Islet precursor cell (in vitro differentiated cells): Measurements from ENCODE around the gene ARPC5L.
"Not testable (repeated sequence)": the region's sequence is repeated elsewhere in the genome, so short reads cannot be mapped to it uniquely, and the experiment has no call there.

Source experiments
- DNase-seq: peaks from one replicate; pipeline ENCODE4 v3.0.0-alpha.2; 2018

The ARPC5L gene

DNA sequence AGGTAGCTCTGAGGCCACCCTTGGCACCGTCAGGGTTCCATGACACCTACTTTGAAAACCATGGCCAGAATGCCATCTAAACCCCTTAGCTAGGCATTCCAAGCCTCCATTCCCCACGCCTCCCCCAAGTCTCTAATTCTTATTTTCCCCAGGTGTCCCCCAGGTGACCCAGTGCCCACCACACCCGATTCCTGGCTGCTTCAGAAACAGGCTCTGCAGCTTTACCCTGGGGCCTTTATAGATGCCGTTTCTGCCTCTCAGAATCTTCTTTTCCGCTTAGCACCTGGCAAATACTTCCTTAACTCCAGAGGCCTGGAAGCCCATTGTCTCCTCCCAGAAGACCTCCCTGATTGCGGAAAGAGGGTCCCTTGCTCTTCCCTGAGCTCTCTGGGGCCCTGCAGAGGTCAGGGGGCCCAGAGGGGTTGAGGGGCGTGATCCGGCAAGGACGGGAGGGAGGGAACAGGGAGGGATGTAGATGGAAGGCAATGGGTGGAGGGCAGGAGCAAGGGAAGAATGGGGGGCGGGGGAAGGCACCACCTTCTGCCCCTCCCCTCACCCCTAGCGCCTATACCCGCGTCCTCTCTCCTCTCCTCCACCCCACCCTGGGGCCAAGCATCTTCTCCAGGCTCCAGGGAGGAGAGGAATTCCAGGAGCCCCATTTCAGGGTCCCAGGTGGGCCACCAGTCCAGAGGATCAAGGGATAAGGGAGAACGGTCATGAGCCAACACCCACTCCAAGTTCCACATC lies 20.7 kb upstream of the ARPC5L start:
- DNase-seq: no peak

DNA sequence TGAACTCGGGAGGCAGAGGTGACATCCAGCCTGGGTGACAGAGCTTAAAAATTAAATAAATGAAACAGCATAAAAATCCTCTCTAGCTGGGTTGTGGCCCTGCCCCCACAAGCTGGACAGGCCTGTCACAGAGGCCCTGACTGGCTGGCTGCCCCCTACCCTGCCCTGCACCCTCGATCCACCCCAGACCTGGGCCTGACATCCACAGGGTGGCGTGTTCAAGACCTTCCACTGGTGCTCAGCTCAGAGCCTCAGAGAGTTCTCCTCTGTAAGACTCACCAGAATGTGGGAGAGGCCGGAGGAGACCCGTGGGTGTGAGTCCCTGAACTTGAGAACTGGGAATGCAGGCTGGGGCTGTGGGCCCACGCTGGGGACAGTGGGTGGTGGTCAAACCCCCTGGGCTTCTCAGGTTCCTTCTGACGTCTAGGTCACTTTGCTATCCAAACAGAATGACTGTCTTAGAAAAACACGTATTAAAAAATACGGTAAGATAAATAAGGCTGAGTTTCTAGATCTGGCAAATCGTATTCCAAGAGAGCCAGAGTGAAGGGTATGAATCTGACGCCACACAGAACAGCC lies 18.4 kb upstream of the ARPC5L start:
- DNase-seq: no peak

DNA sequence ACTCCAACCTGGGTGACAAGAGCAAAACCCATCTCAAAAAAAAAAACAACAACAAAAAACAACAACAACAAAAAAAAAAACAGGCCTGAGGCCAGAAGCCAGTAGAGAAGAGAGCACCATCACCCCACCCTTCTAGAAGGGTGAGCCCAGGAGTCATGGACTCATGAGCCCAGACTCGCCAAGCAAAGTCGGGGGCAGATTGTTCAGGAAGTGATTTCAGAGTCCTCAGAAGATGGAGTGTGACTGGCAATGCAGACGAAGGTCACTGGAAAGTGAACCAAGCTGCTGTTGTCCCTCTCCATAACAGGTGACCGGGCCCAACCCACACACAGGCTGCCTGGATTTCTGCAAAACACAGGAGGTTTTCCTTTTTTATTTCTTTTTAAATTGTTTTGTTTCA lies 17.6 kb upstream of the ARPC5L start:
- no peak for DNase-seq

DNA sequence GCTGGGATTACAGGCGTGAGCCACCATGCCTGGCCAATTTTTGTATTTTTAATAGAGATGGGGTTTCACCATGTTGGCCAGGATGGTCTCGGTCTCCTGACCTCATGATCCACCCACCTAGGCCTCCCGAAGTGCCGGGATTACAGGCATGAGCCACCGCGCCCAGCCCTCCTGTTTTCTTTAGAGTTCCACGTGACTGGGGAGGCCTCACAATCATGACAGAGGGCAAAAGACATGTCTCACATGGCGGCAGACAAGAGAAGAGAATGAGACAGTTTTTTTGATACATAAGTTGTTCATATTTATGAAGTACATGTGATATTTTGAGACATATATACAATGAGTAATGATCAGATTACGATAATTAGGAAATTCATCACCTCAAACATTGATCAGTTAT lies 15.5 kb upstream of the ARPC5L start:
- DNase-seq: not testable (repeated sequence)

DNA sequence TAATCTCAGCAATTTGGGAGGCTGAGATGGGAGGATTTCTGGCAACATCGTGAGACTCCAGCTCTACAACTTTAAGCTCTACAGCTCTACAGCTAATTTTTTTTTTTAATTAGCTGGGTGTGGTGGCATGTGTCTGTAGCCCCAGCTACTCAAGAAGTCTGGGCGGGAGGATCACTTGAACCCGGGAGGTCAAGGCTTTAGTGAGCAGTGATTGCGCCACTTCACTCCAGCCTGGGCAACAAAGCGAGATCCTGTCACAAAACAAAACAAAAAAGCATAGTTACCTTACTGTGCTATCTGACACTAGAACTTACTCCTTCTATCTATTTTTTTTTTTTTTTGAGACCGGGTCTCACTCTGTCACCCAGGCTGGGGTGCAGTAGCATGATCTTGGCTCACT lies 15.0 kb upstream of the ARPC5L start:
- no peak for DNase-seq

DNA sequence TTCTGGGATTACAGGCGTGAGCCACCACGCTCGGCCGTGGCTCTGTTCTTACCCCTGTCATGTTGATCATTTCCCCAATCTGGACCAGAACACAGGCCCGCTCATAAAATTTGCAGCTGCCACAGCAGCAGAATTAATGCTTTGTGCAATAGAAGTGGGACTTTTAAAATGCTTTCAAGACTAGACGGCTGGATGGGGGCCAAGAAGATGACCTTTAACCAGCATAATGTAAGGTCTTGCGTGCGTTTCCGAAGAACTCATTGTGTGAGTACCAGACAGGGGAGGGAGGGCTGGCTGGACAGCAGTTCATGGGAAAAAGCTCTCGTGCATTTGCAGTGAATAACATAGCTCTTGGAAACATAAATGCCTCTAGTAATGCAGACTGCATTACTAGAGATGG lies 12.1 kb upstream of the ARPC5L start:
- DNase-seq: peak; percentile 59

DNA sequence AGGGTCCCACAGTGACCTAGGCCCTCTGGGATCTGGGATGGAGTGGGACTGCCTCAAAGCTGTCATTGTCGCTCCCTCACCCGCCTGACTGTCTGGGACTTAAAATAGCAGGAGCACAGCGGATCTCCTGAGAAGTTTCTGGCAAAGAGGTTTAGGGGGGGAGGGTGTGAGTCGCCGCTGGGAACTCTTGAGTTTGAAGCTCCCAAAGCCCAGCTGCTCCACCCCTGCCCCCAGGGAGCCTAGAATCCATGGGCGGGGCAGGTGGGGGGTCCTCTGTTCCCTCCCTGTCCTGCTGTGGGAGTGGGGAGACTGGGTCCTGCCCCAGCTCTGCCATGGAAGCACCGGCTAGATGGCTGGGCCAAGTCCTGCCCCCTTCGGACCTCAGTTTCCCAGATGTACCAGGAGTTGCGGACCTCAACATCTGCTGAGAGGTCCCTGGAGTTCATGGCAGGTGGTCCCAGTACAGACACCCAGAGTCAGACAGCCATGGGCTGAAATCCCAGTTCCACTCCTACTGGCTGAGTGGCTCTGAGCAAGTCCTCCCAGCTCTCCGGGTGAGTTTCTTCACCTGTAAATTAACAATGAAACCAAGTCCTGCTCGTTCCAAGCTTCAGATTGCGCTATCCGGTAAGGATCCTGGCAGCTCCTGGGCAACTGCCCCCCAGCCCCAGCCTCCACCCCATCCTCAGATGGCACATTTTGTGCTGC lies 9.7 kb upstream of the ARPC5L start:
- no peak for DNase-seq

DNA sequence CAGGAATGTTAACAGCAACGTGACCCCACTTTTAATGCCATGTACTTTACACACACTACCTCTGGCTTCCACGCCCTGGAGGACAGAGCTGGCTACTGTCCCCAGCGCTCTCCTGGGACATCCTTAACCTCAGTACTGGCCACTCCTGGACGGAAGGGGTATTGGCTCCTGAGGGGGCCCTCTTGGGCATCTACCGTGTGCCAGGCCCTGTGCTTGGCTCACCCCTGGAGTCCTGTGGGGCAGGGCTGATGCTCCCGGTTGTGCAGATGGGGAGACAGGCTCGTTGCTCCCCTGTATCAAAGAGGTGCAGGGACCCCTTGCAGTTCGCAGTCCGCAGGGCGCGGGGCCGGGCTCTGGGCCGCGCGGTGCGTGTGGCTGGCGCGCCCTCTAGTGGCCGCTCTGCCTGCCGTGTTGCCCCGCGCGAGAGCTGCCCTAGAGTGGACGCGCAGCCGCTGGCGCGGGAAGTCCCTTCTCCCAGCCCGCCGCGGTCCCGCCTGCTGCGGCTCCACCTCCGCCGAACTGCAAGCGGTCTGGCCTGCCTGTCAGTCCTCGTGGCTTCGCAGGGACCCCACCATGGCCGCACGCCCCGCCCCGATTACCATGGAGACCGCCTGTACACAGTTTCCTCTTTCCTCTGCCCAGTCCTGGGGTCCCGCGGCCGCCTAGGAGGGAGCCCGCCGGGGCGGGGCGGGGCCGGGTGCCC lies 8.9 kb upstream of the ARPC5L start, which contains the start of gene WDR38:
WDR38 (plus strand) TSS at position 632 of the 703 bp plus-strand sequence. CDS start 72 bp downstream, outside the sequence.
- peak; percentile 91 for DNase-seq

DNA sequence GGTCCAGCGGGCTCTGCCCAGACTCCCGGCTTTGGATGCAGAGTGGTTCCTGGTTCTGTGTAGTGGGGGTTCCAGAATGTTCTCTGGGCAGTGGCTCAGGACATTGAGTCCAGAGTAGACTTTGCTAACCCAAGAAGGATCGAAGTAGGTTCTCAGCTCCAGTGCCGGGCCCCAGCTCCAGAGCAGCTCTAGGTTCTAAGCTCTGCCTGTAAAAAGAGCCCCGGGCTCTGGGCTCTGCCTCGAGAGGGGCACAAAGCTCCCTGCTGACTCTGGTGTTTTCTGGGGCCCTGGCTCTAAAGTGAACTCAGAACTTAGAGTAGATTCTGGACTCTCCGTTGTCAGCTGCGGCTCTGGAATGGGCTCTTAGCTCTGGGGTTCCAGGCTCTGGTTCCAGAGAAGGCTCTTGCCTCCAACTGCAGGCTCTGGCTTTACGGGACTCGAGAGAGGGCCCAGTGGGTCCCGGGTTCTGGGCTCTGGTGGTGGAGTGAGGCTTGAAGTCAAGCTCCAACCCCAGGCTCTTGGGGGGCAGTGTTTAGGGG lies 8.3 kb upstream of the ARPC5L start:
- DNase-seq: no peak

DNA sequence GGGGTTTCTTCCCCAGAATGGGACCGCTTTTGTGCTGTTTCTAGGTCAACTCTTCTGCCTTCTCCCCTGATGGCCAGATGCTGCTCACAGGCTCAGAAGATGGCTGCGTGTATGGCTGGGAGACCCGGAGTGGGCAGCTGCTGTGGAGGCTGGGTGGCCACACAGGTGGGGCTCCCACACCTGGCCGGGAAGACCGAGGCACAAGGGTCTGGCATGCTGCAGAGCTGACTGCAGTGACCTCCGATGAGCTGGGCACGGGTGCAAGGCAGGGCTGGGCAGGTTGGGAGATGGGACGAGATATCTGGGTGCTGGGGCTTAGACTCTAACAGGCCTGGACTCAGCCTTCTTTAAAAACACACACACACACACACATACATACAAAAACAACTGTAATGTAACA lies 7.8 kb upstream of the ARPC5L start:
- no peak for DNase-seq

DNA sequence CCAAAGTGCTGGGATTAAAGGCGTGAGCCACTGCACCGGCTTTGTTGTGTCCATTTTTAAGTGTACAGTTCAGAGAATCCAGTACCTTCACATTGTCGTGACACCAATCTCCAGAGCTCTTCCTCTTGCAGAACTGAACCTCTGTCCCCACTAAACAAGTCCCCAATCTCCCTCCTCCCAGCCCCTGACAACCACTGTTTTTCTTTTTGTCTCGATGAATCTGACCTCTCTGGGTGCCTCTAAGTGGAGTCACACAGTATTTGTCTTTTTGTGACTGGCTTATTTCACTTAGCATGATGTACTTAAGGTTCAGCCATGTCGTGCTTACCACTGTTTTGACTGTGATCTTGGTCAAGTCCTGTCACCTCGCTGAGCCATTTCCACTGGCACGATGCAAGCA lies 7.1 kb upstream of the ARPC5L start:
- no peak for DNase-seq

DNA sequence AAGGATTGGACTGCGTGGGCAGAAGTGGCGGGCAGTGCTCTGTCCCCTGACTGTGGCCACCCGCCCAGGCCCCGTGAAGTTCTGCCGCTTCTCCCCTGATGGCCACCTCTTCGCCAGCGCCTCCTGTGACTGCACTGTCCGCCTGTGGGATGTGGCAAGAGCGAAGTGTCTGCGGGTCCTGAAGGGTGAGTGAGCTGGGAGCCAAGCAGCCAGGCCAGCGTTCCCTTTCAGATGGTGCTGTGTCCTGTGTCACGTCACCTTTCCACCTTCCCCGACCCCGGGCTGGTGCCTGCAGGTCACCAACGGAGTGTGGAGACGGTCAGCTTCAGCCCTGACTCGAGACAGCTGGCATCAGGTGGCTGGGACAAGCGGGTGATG lies 6.4 kb upstream of the ARPC5L start:
- DNase-seq: peak; percentile 57

DNA sequence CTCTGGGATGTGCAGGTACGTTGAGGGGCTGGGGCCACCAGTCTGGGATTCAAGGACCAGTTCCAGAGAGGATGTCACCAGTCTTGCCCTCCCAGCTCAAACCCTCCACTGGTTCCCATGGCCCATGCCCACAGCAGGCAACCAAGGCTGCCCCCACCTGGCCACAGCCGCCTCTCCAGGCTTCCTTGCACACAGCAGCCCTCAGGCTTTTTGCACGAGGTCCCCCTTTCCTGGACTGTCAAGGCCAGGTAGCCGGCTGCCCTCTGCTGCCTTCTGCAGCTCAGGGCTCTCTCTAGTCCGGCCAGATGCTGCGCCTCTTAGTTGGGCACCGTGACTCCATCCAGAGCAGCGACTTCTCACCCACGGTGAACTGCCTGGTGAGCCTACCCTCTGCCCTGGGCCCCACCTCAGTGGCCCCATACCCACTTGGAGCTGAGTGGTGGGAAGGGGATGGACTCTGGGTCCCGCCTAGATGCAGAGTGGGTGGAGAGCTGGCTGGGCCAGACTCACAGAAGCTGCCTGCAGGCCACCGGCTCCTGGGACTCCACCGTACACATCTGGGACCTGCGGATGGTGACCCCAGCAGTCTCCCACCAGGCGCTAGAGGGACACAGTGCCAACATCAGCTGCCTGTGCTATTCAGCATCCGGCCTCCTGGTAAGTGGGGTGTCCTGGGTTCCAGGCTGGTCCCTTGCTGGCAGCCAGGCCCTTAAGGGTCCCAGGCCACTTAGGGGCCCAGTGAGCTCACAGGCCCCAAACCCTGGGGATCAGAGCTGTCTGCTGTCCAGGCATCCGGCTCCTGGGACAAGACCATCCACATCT lies 5.8 kb upstream of the ARPC5L start:
- DNase-seq: peak; percentile 89

DNA sequence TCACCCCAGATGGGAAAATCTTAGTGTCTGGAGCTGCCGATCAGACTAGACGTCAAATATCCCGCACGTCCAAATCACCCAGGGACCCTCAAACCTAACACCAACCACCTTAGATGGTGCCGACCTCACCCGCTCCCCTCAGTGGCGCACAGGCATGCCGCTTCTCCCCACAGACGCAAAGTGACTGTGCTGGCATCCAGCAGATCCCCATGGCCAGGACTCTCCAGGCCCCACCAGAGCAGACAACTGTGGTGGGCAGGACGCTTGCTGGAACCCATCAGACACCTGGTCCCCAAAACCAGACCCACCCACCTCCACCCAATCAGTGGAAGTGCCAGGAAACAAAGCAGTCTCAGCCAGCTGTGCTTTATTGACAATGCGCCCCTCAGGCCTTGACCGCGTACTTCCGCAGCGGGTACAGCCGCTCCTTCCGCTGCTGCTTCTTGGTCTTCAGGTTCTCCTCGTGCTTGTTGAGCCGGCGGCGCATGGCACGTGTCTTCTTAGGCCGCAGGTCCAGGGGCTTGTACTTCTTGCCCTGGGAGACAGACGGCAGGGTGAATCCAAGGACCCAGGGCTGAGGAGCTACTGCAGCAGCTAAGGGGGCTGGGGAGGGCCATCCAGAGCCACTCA lies 4.3 kb upstream of the ARPC5L start:
- DNase-seq: peak; percentile 47

DNA sequence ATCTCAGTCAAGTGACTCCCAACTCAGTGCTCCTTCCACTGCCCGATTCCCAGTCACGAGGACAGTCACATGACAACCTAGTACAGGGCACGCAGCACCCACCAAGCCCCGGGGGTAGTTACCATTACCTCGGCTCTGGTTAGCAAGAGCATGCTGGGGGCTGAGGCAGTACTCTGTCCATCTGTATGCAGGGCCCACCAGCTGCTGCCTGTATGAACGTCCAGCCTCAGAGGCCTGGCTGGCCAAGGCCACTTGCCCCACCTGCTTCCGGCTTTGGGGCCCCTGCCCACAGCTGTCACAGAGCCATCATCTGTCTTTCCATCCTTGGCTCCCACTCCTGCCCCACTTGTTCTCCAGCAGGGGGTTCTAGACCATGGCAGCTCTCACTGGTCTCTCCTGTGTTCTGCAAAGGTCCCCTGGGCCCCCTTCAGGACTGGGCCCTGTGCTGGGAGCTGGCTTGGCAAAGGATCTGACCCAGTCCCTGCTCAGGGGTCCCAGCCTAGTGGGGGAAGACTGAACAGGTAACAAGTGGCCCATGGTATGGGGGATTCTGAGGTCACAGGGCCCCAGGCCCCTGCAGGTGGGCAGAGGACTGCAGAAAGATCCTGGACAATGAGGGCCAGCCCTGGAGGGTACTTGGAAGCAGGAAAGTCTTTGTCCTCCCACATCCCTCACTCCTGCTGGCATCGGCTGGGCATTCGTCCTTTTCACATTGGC lies 3.4 kb upstream of the ARPC5L start:
- peak; percentile 48 for DNase-seq

DNA sequence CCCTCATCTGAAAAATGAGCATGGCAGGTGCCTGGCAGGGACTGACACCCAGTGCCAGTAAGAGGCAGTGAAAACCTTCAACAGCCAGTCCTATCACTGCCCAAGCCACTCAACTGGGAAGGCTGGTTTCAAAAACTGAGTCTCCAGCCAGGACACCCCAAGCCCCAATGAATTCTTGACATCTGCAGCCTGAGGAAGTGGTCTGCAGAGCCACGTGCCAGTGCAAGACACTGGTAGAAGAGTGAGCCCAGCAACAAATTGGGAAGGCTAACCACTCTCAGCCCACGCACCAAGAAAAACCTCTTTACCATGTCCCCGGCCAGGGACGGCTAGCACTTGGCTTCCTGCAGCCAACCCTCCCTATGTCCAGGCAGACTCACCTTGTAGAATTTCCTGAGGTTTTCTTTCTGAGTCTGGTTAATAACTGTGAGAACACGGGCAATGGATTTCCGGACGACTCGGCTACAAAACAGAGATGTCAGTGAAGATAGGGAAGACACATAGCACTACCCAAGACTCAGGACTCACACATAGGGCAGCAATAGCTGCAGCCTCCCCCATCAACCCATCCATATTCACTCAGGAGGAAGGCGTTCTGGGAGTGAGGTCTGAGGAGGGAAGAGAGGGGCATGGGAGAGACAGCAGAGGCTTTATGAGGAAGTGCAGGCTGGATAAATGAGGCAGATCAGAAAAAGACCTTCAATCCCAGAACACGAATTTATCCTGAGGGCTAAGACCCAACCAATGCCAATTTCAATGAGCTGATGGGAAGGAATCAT lies 1.9 kb upstream of the ARPC5L start:
- no peak for DNase-seq

DNA sequence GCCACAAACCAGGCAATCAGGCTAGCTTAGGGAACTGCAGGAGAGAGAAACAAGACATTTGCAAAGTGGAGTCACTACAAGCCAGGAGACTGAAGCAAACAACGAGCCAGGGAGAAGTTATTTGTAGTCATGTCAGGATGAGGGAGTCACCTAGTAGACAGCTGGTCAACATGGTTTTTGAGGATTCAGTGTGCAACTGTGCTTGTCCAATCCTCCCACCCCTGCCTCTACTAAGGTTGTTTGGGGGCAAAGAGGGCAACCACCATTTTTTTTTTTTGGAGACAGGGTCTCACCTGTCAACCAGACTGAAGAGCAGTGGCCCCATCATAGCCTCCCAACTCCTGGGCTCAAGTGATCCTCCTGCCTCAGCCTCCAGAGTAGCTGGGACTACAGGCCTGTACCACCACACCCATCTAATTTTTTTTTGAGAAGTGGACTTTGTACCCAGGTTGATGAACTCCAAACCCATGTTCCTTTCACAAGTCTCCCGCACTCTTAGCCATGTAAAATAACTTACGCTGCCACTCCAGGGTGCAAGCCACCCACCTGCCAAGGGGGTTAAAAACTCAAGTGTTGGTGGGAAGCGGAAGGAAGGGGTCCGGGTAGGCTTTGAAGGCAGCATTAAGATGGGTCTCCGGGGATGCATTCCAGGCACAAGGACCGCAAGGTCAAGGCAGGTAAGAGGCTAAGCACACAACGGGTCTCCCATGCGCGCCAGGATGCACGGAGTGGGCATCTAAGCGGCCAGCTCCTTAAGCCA lies 1.2 kb upstream of the ARPC5L start:
- no peak for DNase-seq

DNA sequence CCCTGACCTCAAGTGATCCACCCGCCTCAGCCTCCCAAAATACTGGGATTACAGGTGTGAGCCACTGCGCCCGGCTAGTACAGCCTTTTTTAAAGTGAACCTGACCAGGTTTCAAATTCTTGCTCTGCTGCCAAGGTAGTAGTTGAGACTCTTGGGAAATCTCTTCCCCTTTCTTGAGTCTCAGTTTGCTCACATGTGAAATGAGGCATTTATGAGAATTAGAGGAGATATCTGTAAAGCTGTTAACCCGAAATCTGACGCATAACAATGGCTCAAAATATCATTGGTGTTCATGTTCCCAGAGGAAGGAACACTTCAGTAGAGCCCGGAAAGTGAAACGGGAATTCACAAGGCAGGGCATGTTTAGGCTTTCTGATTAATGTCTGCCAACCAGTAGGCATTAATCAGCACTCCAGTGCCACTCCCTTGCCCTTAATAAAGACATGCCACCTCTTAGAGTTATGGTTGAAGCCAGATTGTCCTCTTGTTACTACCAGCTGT lies 1.5 kb downstream of the ARPC5L start:
- DNase-seq: no peak
